Hematopoietic multipotent progenitor cell treated with erythropoietin and hydrocortisone succinate and interleukin-3 and kit ligand, for 15 days (in vitro differentiated cells): ENCODE measurements around the gene CSAD.
A peak's percentile ranks its signal among the peaks of the same experiment; 100 is the strongest.
"Not testable (repeated sequence)": the region's sequence is repeated elsewhere in the genome, so short reads cannot be mapped to it uniquely, and the experiment has no call there.

Experiments used
- DNase-seq: peaks from one replicate; pipeline ENCODE4 v3.0.0-alpha.2; 2015; ENCODE audit warnings: low spot score

CSAD gene

GRCh38 chr12:53179687-53180219, 972 bp downstream of the CSAD start:
- DNase-seq, result no peak

- DNase-seq, result not testable (repeated sequence)
These were observed 1.9 kb downstream of the CSAD start for GRCh38 chr12:53178803-53179202.

GRCh38 chr12:53177447-53177846, 3.3 kb downstream of the CSAD start:
- DNase-seq, result not testable (repeated sequence)

- DNase-seq, result no peak
These were observed 4.0 kb downstream of the CSAD start for GRCh38 chr12:53176750-53177149.

- no peak for DNase-seq
These were observed 5.7 kb downstream of the CSAD start for GRCh38 chr12:53174881-53175491.

GRCh38 chr12:53173085-53173715, 7.5 kb downstream of the CSAD start:
- DNase-seq, result no peak

GRCh38 chr12:53172352-53172751, 8.4 kb downstream of the CSAD start:
- no peak for DNase-seq

GRCh38 chr12:53171725-53172329, 8.9 kb downstream of the CSAD start:
- DNase-seq, result no peak

- no peak for DNase-seq
These were observed 9.6 kb downstream of the CSAD start for GRCh38 chr12:53170876-53171724.

- no peak for DNase-seq
These were observed 10.5 kb downstream of the CSAD start for GRCh38 chr12:53170215-53170614.

GRCh38 chr12:53169644-53170043, 11.1 kb downstream of the CSAD start:
- DNase-seq, result no peak

- no peak for DNase-seq
These were observed 13.9 kb downstream of the CSAD start for GRCh38 chr12:53166837-53167236.

GRCh38 chr12:53163008-53163407, 17.7 kb downstream of the CSAD start:
- DNase-seq, result not testable (repeated sequence)

GRCh38 chr12:53161119-53161911, 19.4 kb downstream of the CSAD start:
- no peak for DNase-seq

GRCh38 chr12:53160673-53161072, 20.1 kb downstream of the CSAD start:
- no peak for DNase-seq

- no peak for DNase-seq
These were observed 20.7 kb downstream of the CSAD start for GRCh38 chr12:53160000-53160399.

- peak; percentile 81 for DNase-seq
These were observed 21.4 kb downstream of the CSAD start for GRCh38 chr12:53159195-53159839.

GRCh38 chr12:53152390-53152789, 28.3 kb downstream of the CSAD start:
- DNase-seq, result no peak

GRCh38 chr12:53151039-53151438, 29.7 kb downstream of the CSAD start:
- no peak for DNase-seq

- DNase-seq, result no peak
These were observed 33.1 kb downstream of the CSAD start for GRCh38 chr12:53147653-53148052.

GRCh38 chr12:53147181-53147580, 33.5 kb downstream of the CSAD start:
- no peak for DNase-seq
